Stimulated activated CD8-positive, alpha-beta memory T cell treated with anti-CD3 and anti-CD28 coated beads, Interleukin-12 subunit alpha, Interleukin-12 subunit beta, amount 100 ng/mL, for 4 hours (primary cell): ENCODE results near the gene COX19.

Source experiments
- DNase-seq: peaks from one replicate; pipeline ENCODE4 v3.0.0-alpha.2; 2020; ENCODE audit warnings: low read depth

Gene COX19, protein sequence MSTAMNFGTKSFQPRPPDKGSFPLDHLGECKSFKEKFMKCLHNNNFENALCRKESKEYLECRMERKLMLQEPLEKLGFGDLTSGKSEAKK

GRCh38 chr7:974820-975681 is at the start of gene COX19:
Gene COX19 (minus strand): TSS chr7:975549. CDS start chr7:975509, 40 bp downstream.
- DNase-seq, result peak; percentile 82

GRCh38 chr7:1024331-1024841 is 49.0 kb upstream of the COX19 start:
- DNase-seq, result no peak

- DNase-seq, result no peak
Observed at GRCh38 chr7:1022801-1023465, 47.6 kb upstream of the COX19 start.

- no peak for DNase-seq
Observed at GRCh38 chr7:1022356-1022755, 47.0 kb upstream of the COX19 start.

GRCh38 chr7:1021931-1022330 is 46.6 kb upstream of the COX19 start:
- DNase-seq, result no peak

- no peak for DNase-seq
Observed at GRCh38 chr7:1021366-1021765, 46.0 kb upstream of the COX19 start.

DNA sequence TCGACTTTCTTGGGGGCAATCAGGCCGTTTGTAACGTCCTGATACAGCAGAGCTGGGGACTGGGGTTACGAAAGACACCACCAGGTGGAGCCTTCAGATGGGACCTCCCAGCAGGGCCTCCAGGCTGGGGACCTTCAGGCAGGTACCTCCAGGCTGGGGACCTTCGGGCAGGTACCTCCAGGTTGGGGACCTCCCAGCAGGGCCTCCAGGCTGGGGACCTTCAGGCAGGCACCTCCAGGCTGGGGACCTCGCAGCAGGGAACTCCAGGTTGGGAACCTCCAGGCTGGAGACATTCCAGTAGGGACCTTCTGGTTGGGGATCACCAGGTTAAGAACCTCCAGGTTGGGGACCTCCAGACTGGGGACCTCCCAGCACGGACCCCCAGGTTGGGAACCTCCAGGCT is 45.5 kb upstream of the COX19 start:
- DNase-seq, result no peak

GRCh38 chr7:1019789-1020610 is 44.7 kb upstream of the COX19 start:
- no peak for DNase-seq

- DNase-seq, result no peak
Observed at GRCh38 chr7:1019255-1019785, 44.0 kb upstream of the COX19 start.

DNA sequence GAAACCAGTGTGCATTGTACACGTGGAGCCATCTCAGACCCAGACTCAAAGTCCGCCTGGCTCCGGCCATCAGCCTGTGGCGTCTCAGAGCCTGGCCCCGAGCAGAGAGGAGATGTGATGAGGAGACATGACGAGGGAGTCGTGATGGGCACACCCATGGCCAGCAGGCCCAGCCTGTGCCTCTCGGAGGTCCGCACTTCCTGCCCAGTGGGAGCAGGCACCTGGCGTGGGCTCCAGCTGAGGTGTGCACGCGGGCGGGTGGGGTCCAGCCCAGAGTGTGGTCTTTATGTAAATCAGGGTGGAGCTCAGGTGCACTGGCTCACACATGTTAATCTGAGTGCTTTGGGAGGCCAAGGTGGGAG is 43.0 kb upstream of the COX19 start:
- no peak for DNase-seq

- no peak for DNase-seq
Observed at GRCh38 chr7:1017586-1018333, 42.4 kb upstream of the COX19 start.

GRCh38 chr7:1016577-1017531 is 41.5 kb upstream of the COX19 start:
- DNase-seq, result no peak

- no peak for DNase-seq
Observed at GRCh38 chr7:1015196-1016121, 40.1 kb upstream of the COX19 start.

DNA sequence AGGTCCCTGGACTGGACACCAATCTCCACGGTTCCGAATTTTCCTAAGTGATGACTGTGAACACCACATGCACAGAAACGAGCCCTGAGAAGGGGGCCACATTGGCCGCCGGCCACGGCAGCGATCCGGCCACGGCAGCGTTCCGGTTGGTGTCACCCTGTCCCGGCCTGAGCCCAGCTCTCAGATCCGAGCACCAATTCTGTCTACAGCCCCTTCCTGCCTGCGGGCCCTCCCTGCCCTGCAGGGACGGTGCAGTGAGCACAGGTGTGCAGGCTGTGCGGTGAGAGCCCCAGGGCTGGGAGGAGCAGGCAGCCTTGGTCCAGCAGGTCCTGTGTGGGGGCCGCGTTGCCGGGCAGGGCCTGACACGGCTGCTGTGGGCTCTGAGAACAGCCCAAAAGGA is 39.3 kb upstream of the COX19 start:
- DNase-seq, result no peak

- DNase-seq, result no peak
Observed at GRCh38 chr7:1013581-1013980, 38.2 kb upstream of the COX19 start.

DNA sequence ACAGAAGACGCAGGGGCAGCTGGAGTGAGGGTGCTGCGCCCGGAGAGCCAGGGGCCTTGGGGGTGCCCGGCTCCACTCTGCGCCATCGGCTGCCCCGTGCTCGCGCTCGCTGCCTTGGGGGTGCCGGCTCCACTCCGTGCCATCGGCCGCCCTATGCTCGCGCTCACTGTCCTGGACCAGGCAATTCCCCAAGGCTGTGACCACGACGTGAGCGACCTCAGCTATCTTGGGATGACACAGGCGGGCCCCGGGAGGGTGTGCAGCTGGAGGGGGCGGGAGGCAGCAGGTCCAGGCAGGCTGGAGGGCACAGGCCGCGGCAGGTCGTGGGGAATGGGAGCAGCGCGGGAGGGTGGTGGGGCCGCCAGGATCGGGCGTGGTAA is 37.4 kb upstream of the COX19 start:
- no peak for DNase-seq

- DNase-seq, result no peak
Observed at GRCh38 chr7:1012004-1012715, 36.8 kb upstream of the COX19 start.

DNA sequence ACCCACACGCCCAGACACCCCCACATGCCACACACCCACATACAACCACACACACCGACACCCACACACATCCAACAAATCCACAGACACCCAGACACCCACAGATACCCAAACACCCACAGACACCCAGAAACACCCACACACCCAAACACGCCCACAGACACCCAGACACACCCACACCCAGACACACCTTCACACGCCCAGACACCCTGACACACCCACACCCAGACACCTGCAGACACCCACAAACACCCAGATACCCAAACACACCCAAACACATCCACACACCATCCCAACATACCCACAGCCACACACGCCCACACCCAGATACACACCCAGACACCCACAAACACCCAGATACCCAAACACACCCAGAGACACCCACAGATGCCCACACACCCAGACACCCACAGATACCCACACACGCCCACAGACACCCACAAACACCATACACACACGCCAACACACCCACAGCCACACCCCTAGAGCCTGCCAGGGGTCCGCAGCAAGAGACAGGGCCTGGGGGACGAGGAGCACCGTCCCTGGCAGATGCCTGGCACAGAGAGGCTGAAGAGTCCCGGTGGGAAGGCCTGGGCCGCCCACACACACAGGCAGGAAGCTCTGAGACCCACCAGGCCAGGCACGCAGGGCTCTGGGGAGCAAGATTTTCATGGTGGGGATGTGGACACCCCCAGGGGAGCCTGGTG is 36.1 kb upstream of the COX19 start:
- DNase-seq, result no peak
